Effector memory CD8-positive, alpha-beta T cell (primary cell): Measurements from ENCODE around the gene RNF20.
"Not testable (repeated sequence)": the region's sequence is repeated elsewhere in the genome, so short reads cannot be mapped to it uniquely, and the experiment has no call there.

ENCODE experiments used
- ATAC-seq: fragments of 150-1000 bp; cut with Tn5 transposase; replicated peaks from 2 replicates; pipeline ENCODE4 v1.10.0; 2021; ENCODE audit warnings: mild to moderate bottlenecking, moderate library complexity
- DNase-seq, 3 experiments: peaks; one replicate each; pipeline ENCODE4 v3.0.0; 2021
- H3K27ac Mint-ChIP-seq, 2 donors: one replicate each; pipeline ENCODE4 v1.8.0; 2022; ENCODE audit warnings: mild to moderate bottlenecking in 2 of 2, mixed read lengths in 2 of 2, moderate library complexity in 2 of 2
- H3K27me3 Mint-ChIP-seq, 2 donors: one replicate each; pipeline ENCODE4 v1.8.0; 2022; ENCODE audit warnings: mixed read lengths in 2 of 2
- H3K36me3 Mint-ChIP-seq: one replicate; pipeline ENCODE4 v1.8.0; 2022; ENCODE audit warnings: mild to moderate bottlenecking, moderate library complexity, mixed read lengths; ENCODE audit not compliant: insufficient read depth
- H3K4me1 Mint-ChIP-seq, 2 donors: one replicate each; pipeline ENCODE4 v1.8.0; 2022; ENCODE audit warnings: low read depth in 2 of 2, mixed read lengths in 2 of 2
- H3K4me3 Mint-ChIP-seq, 2 donors: one replicate each; pipeline ENCODE4 v1.8.0; 2022; ENCODE audit warnings: mild to moderate bottlenecking in 2 of 2, mixed read lengths in 2 of 2, moderate library complexity in 2 of 2
- H3K9me3 Mint-ChIP-seq, 2 donors: one replicate each; pipeline ENCODE4 v1.8.0; 2022; ENCODE audit warnings: mixed read lengths in 2 of 2

Gene RNF20

DNA sequence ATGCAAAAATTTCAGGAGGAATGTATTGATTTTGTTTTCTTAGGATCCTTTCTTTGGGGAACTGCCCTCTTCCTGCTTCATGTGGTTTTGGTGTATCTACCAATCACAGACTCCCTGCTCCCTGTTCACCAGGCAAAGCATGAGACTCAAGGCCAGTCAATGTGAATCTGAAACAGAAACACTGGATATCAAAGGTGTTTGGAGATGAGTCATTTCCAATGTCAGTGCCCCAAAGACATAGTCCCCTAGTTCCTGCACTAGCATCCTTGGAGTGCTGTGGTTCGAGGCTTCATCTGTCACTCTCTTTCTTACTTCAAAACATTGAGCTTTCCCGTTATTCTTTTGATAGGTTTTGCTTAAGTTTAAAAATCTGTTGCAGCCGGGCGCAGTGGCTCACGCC is 53.0 kb downstream of the RNF20 start:
- no peak overlapping the region for H3K4me3 Mint-ChIP-seq
- H3K36me3 Mint-ChIP-seq: no peaks in the 10 kb centered on the region
- ATAC-seq (no peak), DNase-seq (no peak)
- no peaks in the 10 kb centered on the region for H3K27me3 Mint-ChIP-seq
- H3K4me1 Mint-ChIP-seq: no peaks in the 10 kb centered on the region
- no peaks in the 10 kb centered on the region for H3K9me3 Mint-ChIP-seq
- no peak overlapping the region for H3K27ac Mint-ChIP-seq

DNA sequence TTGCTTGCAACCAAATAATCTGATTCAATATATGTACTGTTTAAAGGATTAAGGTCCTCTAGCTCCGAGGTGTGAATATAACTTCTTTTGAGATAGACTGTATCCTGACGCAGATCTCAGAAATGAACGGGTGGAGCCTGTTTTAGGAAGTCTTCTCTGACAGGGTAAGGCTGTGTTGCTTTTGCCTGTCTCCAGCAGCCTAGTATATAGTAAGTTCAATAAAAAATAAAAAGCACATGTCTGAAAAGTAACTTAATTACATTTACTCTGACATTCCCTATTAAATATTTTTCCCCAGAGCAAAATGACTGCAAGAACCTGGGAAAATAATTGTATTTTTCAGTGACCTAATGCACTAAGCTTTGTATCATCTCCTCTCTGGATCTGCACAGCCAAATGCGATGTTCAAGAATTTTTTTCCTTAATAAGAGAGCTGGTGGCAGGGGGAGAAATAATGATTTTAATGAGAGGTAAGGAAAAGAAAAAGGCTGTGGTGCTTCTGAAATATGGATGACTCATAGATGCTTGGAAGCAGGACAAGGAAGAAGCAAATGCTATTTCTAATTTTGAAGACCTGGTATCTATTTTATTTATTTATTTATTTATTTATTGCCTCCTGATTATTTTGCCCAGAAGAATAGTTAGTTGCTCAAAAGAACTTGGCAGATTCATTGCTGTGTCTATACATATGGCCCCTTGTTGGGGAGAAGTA is 53.8 kb downstream of the RNF20 start:
- H3K4me1 Mint-ChIP-seq: no peaks in the 10 kb centered on the region
- H3K9me3 Mint-ChIP-seq: no peaks in the 10 kb centered on the region
- H3K36me3 Mint-ChIP-seq: no peaks in the 10 kb centered on the region
- no peak for DNase-seq
- ATAC-seq: no peak
- H3K27me3 Mint-ChIP-seq: peaks cover 6 to 7% of the 10 kb centered on the region in 2 donors
- H3K27ac Mint-ChIP-seq: no peak overlapping the region
- H3K4me3 Mint-ChIP-seq: no peak overlapping the region

DNA sequence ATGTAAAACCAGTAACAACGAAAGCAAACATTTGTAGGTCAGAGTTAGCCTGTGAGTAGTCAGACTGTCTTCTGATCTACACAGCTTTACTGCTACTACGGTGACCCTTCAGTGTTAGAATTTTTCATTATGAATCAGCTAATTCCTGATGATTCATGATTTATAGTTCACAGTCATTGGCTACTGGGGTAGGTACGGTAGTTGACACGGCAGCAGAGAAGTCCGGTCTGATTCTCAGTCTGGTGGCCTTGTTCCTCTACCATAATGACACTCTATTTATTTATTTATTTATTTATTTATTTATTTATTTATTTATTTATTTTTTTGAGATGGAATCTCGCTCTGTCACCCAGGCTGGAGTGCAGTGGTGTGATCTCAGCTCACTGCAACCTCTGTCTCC is 56.4 kb downstream of the RNF20 start:
- not testable (repeated sequence) for H3K9me3 Mint-ChIP-seq, H3K4me3 Mint-ChIP-seq, H3K36me3 Mint-ChIP-seq, DNase-seq, ATAC-seq, H3K27me3 Mint-ChIP-seq, H3K27ac Mint-ChIP-seq, H3K4me1 Mint-ChIP-seq

DNA sequence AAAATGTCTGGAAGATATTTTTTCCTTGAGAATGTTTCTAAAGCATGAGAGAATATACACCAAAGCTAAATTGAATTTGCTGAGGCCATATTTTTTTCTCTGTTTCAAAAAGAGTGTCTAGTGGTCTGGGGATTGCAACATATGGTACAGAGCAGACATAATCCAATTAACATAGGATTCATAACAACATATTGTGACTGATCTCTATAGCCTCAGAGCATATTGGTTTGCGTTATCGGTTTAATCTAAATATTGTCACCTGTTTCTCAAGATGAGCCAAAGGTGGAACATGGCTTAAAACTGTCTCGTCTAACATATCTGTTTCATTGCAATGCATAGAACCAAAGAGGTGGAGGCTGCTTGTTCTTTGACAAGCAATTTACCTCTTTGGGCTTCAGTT is 57.2 kb downstream of the RNF20 start:
- ATAC-seq: no peak
- Mint-ChIP-seq H3K27me3 (peaks cover 6 to 8% of the 10 kb centered on the region in 2 donors), H3K4me1 (no peaks in the 10 kb centered on the region), H3K27ac (no peak overlapping the region), H3K36me3 (no peaks in the 10 kb centered on the region), H3K9me3 (no peaks in the 10 kb centered on the region), H3K4me3 (no peak overlapping the region)
- DNase-seq: no peak

DNA sequence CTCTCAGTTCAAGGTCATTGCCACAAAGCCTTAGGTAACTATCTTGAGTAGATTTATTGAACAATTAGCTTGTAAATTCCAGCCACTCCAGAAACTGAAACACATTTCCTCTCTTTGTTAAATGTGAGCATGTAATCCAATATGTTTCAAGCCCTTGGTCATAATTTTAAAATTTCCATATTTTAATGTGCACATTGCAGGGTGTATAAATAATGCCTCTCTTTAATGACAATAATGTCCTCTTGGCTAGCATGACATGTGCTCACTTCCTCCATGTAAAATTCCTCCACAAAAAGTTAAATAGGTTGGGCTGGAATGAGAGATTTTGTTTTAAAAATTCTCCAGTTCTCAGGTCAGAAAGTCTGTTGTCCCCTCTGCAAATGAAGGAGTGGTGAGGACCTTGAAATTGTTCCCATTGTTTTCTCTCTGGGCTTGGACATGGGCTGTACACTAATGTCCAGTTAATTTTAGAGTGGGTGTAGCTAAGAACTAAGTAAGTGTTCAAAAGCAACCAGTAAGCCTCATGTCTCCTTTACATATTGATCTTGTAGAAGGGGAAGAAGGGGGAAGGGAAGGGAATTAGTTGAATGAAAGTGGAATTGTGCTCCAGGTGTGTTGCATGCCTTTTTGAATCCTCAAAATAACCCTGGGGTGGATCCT is 58.3 kb downstream of the RNF20 start:
- H3K36me3 Mint-ChIP-seq: no peaks in the 10 kb centered on the region
- H3K27me3 Mint-ChIP-seq: peaks cover 6 to 8% of the 10 kb centered on the region in 2 donors
- no peaks in the 10 kb centered on the region for H3K4me1 Mint-ChIP-seq
- no peak for ATAC-seq
- no peak for DNase-seq
- H3K4me3 Mint-ChIP-seq: no peak overlapping the region
- H3K27ac Mint-ChIP-seq: no peak overlapping the region
- no peaks in the 10 kb centered on the region for H3K9me3 Mint-ChIP-seq

DNA sequence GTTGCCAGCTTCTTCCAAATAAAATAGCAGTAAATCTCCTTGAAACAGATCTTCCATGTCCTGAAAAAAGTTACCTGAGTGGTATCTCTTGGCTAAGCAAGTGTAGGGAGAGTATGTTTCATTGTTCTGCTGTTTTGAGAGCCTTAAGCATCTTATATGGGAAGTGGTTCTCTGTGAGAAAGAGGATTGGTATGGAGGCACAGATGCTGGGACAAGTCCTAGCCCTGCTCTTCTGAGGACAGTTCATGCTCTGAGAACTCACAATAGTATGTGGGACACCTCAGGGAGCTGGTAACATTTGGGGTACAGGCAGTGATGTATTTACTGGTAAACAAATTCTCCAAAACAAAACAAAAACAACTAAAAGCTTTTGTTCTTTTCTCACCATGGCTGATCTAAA is 59.1 kb downstream of the RNF20 start:
- H3K4me1 Mint-ChIP-seq: no peaks in the 10 kb centered on the region
- H3K27me3 Mint-ChIP-seq: peaks cover 6 to 8% of the 10 kb centered on the region in 2 donors
- no peak overlapping the region for H3K4me3 Mint-ChIP-seq
- no peaks in the 10 kb centered on the region for H3K9me3 Mint-ChIP-seq
- H3K36me3 Mint-ChIP-seq: no peaks in the 10 kb centered on the region
- no peak for ATAC-seq
- no peak overlapping the region for H3K27ac Mint-ChIP-seq
- no peak for DNase-seq

DNA sequence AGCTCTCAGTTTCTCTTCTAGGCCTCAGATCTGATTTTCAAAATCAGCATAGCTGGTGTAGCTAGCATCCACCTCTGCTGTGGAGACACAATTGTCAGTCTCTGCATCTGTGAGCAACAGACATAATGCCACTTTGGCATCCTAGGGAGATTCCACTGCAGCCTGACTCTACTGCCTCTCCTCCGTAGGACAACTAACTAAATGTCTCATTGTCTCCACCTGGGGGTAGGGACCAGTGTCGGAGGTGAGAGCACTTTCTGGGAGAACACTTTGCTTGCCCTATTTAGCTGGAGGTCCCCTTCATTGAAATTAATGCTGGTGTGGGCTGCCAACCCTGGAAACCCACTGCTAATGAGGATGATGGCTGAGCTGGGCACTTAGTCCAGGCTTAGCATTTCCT is 59.7 kb downstream of the RNF20 start:
- no peaks in the 10 kb centered on the region for H3K9me3 Mint-ChIP-seq
- H3K36me3 Mint-ChIP-seq: no peaks in the 10 kb centered on the region
- H3K4me1 Mint-ChIP-seq: no peaks in the 10 kb centered on the region
- peaks cover 6 to 8% of the 10 kb centered on the region in 2 donors for H3K27me3 Mint-ChIP-seq
- DNase-seq: no peak
- H3K27ac Mint-ChIP-seq: no peak overlapping the region
- ATAC-seq: no peak
- H3K4me3 Mint-ChIP-seq: no peak overlapping the region

DNA sequence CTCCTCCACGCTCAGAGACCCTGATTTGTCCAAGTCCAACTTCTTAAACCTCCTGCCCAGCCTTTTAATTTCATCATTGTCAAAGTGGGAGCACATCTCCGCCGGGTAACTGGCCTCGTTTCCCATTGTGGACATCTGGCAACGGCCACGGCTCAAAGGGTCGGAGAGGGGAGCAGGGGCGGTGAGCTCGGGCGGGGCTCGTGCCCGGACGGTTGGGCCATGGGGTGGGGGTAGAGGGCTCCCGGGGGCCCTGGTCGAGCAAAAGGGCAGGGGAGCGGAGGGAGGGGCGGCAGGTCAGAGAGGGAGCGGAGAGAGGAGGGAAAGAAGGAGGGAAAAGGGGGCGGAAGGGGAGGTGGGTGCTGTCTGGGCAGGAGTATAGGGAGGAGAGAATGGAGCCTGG is 61.1 kb downstream of the RNF20 start, which contains the start of gene PPP3R2:
Gene PPP3R2, minus strand, starts transcription at position 174 of the 400 bp plus-strand sequence. Its CDS starts 48 bp downstream, at position 126.
- Mint-ChIP-seq H3K27me3 (peaks cover 6 to 8% of the 10 kb centered on the region in 2 donors), H3K4me3 (no peak within 1 kb of the TSS), H3K4me1 (no peaks in the 10 kb centered on the region), H3K9me3 (no peaks in the 10 kb centered on the region), H3K27ac (no peak within 1 kb of the TSS), H3K36me3 (no peaks in the 10 kb centered on the region)
- DNase-seq (no peak), ATAC-seq (no peak)

DNA sequence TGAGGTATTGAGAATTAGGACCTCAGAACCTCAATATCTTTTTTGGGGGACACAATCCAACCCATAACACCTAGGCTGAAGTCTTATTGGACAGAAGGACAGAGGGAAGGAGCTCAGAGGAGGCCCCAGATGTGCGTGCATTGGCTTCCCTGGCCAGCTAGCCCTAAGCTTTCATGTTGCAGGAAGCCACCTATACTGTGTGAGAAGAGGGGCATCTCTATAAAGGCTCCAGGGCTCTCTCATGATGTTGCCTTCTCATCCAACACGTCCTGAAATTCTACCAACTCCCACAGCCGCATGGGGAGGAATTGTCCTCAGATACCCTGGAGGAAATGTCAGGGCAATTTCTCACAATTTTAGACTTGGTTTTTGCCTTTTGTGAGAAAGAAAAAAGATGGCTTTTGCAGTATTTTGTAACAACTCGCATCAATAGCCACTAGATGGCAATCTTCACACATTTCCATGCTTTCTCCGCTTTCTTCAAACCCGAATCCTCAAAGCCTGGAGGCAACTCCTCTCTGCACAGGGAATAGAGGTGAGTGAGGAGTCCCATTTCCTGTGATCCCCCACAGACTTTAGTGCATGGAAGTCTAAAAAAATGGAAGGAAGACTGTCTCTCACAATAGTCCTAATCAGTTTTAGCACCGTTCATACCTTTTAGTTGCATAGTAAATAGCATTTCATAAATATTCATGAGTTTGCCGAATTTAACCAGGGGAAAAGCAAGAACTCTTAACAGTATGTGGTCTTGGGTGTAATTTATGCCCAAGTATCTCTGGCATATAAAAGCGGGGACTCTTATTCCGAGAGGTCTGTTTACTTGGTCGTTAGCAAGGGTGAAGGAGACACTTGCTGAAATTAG is 68.5 kb downstream of the RNF20 start:
- H3K4me3 Mint-ChIP-seq: no peak overlapping the region

DNA sequence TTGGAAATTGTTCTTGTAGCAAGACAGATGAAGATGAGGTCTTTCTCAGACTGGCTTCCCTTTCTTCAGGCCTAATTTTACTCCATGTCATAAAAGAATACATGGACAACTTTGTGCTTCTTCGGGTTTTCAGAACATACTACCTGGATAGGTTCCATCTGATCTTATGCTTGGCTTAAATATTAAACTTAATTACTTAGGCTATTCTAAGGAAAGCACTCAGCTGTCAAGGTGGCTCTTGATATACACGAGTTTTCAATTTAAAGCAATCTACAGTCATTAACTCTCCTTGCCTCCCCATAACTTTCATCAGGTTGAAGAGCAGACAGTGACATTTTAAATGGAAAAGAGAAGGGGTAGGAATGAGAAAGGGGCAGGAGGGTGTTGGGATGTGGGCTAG is 70.6 kb downstream of the RNF20 start:
- no peaks in the 10 kb centered on the region for H3K4me1 Mint-ChIP-seq
- no peaks in the 10 kb centered on the region for H3K9me3 Mint-ChIP-seq
- no peak for DNase-seq
- no peak for ATAC-seq
- no peak overlapping the region for H3K4me3 Mint-ChIP-seq
- H3K36me3 Mint-ChIP-seq: no peaks in the 10 kb centered on the region
- peaks cover 36 to 44% of the 10 kb centered on the region in 2 donors for H3K27me3 Mint-ChIP-seq
- H3K27ac Mint-ChIP-seq: no peak overlapping the region

More for the DNA sequence above, 68.5 kb downstream of the RNF20 start:
- peaks cover 24 to 35% of the 10 kb centered on the region in 2 donors for H3K27me3 Mint-ChIP-seq
- no peak for ATAC-seq
- H3K4me1 Mint-ChIP-seq: no peaks in the 10 kb centered on the region
- H3K36me3 Mint-ChIP-seq: no peaks in the 10 kb centered on the region
- no peak overlapping the region for H3K27ac Mint-ChIP-seq
- no peak for DNase-seq
- H3K9me3 Mint-ChIP-seq: no peaks in the 10 kb centered on the region

DNA sequence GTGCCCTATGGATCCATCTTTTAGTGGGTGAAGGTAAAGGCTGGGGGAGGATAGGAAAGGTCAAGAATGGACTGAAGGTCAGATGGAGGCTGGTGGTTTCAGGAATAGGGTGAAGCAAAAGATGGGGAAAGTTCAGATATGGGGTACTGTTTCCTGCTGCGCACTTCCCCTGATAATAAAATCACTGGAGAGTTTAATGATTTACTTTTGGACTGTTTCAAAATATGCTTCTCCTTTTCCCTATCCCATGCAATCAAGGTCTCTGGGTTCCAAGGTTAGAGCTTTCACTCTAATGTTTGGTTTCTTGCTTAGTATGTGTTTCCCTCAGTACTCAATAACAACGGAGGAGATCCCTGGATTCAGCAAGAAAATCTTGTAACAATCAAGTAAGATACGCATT is 71.9 kb downstream of the RNF20 start:
- Mint-ChIP-seq H3K4me3 (no peak overlapping the region), H3K4me1 (no peaks in the 10 kb centered on the region), H3K36me3 (no peaks in the 10 kb centered on the region), H3K27me3 (peaks cover 32 to 38% of the 10 kb centered on the region in 2 donors), H3K27ac (no peak overlapping the region), H3K9me3 (no peaks in the 10 kb centered on the region)
- DNase-seq: no peak
- no peak for ATAC-seq
